ENCODE results near the gene TMPRSS13. TPM values are rescaled to one million over a fixed set of nuclear protein-coding genes. Genes with fewer than 3 reads are reported as not detected.

TMPRSS13 gene
- total RNA-seq, 3 donors from 2014 or later (not counting 1 experiment from before 2014, with no cell fraction given) = 1.6 to 1.8 (median 1.8) TPM

- Histone ChIP-seq H3K27ac (ENCODE audit: low read length) (no peak overlapping the region), H3K4me1 (ENCODE audit: control insufficient read depth, insufficient read depth, low read length) (peaks cover 6% of the 10 kb centered on the region), H3K27me3 (ENCODE audit: control insufficient read depth, insufficient read depth, low read length) (no peaks in the 10 kb centered on the region), H3K9me3 (ENCODE audit: control insufficient read depth, insufficient read depth, low read length) (no peaks in the 10 kb centered on the region), H3K36me3 (ENCODE audit: control insufficient read depth, insufficient read depth, low read length) (no peaks in the 10 kb centered on the region), H3K4me3 (ENCODE audit: low read length) (no peak overlapping the region)
- ATAC-seq = no peak
- intact Hi-C loops (cut with micrococcal nuclease) = no loop called here
- H3K4me3 Mint-ChIP-seq = no peak overlapping the region
- peaks cover 0 to 9% of the 10 kb centered on the region in 2 donors for H3K27me3 Mint-ChIP-seq (ENCODE audit: low read depth in 2 of 2)
- no peaks in the 10 kb centered on the region for H3K9me3 Mint-ChIP-seq
- TF ChIP-seq CTCF (IDR thresholded peaks at IDR 0.05) = no peak
- DNase-seq = no peak
- H3K27ac Mint-ChIP-seq = no peak overlapping the region
- H3K4me1 Mint-ChIP-seq = peaks cover 5% of the 10 kb centered on the region in 2 donors
- no peaks in the 10 kb centered on the region for H3K36me3 Mint-ChIP-seq
- 54% methylated on average over 13 of the region's 13 CpGs for WGBS (ENCODE audit: insufficient coverage)
Observed at GRCh38 chr11:117861151-117862018, 67.8 kb downstream of the TMPRSS13 start.

GRCh38 chr11:117860139-117860538 lies 69.1 kb downstream of the TMPRSS13 start:
- H3K27ac Mint-ChIP-seq = no peak overlapping the region
- DNase-seq (no peak), ATAC-seq (no peak)
- no peak overlapping the region for H3K4me3 Mint-ChIP-seq
- no peak for TF ChIP-seq CTCF (IDR thresholded peaks at IDR 0.05)
- Histone ChIP-seq H3K4me1 (ENCODE audit: control insufficient read depth, insufficient read depth, low read length) (peaks cover 6% of the 10 kb centered on the region), H3K4me3 (ENCODE audit: low read length) (no peak overlapping the region), H3K36me3 (ENCODE audit: control insufficient read depth, insufficient read depth, low read length) (no peaks in the 10 kb centered on the region), H3K27ac (ENCODE audit: low read length) (no peak overlapping the region), H3K9me3 (ENCODE audit: control insufficient read depth, insufficient read depth, low read length) (no peaks in the 10 kb centered on the region), H3K27me3 (ENCODE audit: control insufficient read depth, insufficient read depth, low read length) (no peaks in the 10 kb centered on the region)
- 78% methylated on average over 6 of the region's 6 CpGs for WGBS (ENCODE audit: insufficient coverage)
- peaks cover 0 to 14% of the 10 kb centered on the region in 2 donors for H3K27me3 Mint-ChIP-seq (ENCODE audit: low read depth in 2 of 2)
- intact Hi-C loops (cut with micrococcal nuclease) = no loop called here
- no peaks in the 10 kb centered on the region for H3K9me3 Mint-ChIP-seq
- peaks cover 5% of the 10 kb centered on the region in 2 donors for H3K4me1 Mint-ChIP-seq
- H3K36me3 Mint-ChIP-seq = no peaks in the 10 kb centered on the region

GRCh38 chr11:117859488-117860112 lies 69.6 kb downstream of the TMPRSS13 start:
- H3K9me3 ChIP-seq (ENCODE audit: control insufficient read depth, insufficient read depth, low read length) = no peaks in the 10 kb centered on the region
- no peak overlapping the region for H3K27ac ChIP-seq (ENCODE audit: low read length)
- Mint-ChIP-seq H3K9me3 (no peaks in the 10 kb centered on the region), H3K36me3 (no peaks in the 10 kb centered on the region), H3K4me3 (no peak overlapping the region), H3K27me3 (ENCODE audit: low read depth in 2 of 2) (peaks cover 0 to 15% of the 10 kb centered on the region in 2 donors), H3K4me1 (peaks cover 5% of the 10 kb centered on the region in 2 donors), H3K27ac (no peak overlapping the region)
- 89% methylated on average over 8 of the region's 9 CpGs for WGBS (ENCODE audit: insufficient coverage)
- H3K27me3 ChIP-seq (ENCODE audit: control insufficient read depth, insufficient read depth, low read length) = no peaks in the 10 kb centered on the region
- DNase-seq = no peak
- TF ChIP-seq CTCF (IDR thresholded peaks at IDR 0.05) = no peak
- H3K4me3 ChIP-seq (ENCODE audit: low read length) = no peak overlapping the region
- no peaks in the 10 kb centered on the region for H3K36me3 ChIP-seq (ENCODE audit: control insufficient read depth, insufficient read depth, low read length)
- intact Hi-C loops (cut with micrococcal nuclease) = no loop called here
- peaks cover 6% of the 10 kb centered on the region for H3K4me1 ChIP-seq (ENCODE audit: control insufficient read depth, insufficient read depth, low read length)
- no peak for ATAC-seq

Data from natural killer cell (primary cell).